Ovary (tissue), 9 donors: Measurements from ENCODE around the gene IL12RB2. TPM values are rescaled to one million over a fixed set of nuclear protein-coding genes. Genes with fewer than 3 reads are reported as not detected.
"Not testable (repeated sequence)": the region's sequence is repeated elsewhere in the genome, so short reads cannot be mapped to it uniquely, and the experiment has no call there.

Experiments
- DNase-seq, 5 donors: peaks; one replicate each; pipeline ENCODE4 v3.0.0-alpha.2; 2019 to 2020
- H3K27ac ChIP-seq, 2 donors: fragments of 200-600 bp; one replicate each; pipeline versions ENCODE4 v1.5.1 to v1.8.0; 2019 to 2022
- H3K27me3 ChIP-seq: fragments of 200-600 bp; one replicate; pipeline ENCODE4 v1.8.0; 2022
- H3K36me3 ChIP-seq: fragments of 200-600 bp; sonication (generic); one replicate; pipeline ENCODE4 v1.5.1; 2019
- H3K4me1 ChIP-seq: one replicate; pipeline ENCODE4 v1.8.1; 2013; ENCODE audit warnings: mild to moderate bottlenecking, moderate library complexity; ENCODE audit not compliant: insufficient read depth
- H3K4me3 ChIP-seq: fragments of 200-600 bp; sonication (generic); one replicate; pipeline ENCODE4 v1.5.1; 2017
- H3K9me3 ChIP-seq, 2 donors: fragments of 200-600 bp in 1 of 2; sonication (generic) in 1 of 2; one replicate each; pipeline versions ENCODE4 v1.5.1 to v1.8.1; 2013 to 2019; ENCODE audit warnings: mild to moderate bottlenecking in 1 of 2, moderate library complexity in 1 of 2
- CTCF ChIP-seq, 3 donors: fragments of 450-650 bp in 2 of 3; fragments of 200-600 bp in 1 of 3; IDR thresholded peaks; one replicate each; pipeline versions ENCODE4 v1.5.1 to v1.8.0; 2016 to 2022; ENCODE audit warnings: antibody characterized with exemption in 3 of 3, mild to moderate bottlenecking in 1 of 3
- EP300 ChIP-seq: sonication (generic); formaldehyde crosslinking; IDR thresholded peaks from one replicate; pipeline ENCODE4 v1.6.1; 2017; ENCODE audit warnings: antibody characterized with exemption
- POLR2A ChIP-seq: fragments of 450-650 bp; IDR thresholded peaks from one replicate; pipeline ENCODE4 v1.6.1; 2017; ENCODE audit warnings: antibody characterized with exemption, mild to moderate bottlenecking, moderate library complexity
- WGBS, 3 donors: extraction: QIAGEN DNeasy Blood & Tissue Kit in 1 of 3; methylation state at CpG; one replicate each; pipeline versions ENCODE4 v1.1.5 to v1.1.7; 2013 to 2017; 5-methylcytosine and 5-hydroxymethylcytosine counted together
- intact Hi-C, 4 donors: fragments of 100-400 bp; cut with DNase I; formaldehyde crosslinking; loops; one replicate each; pipeline versions ENCODE4 v1.11.0 to v1.15.1; 2022 to 2023
- polyA plus RNA-seq, 2 donors: library from polyadenylated mRNA; stranded (reverse); fragments of 200-250 nt in 1 of 2; fragments of 350-450 nt in 1 of 2; fragmentation: Illumina TruSeq in 1 of 2; extraction: RNeasy Lipid Tissue Mini Kit (QIAGEN cat#74804) in 1 of 2; gene quantifications; one replicate each; pipeline ENCODE4 v1.2.3, GENCODE V29; 2013 to 2014
- total RNA-seq, 7 donors: library from RNA; depleted of rRNA in 2 of 7; stranded (reverse); fragments of >200 nt in 2 of 7; fragmentation: NEBNext Ultra II Directional in 3 of 7; extraction: Animal tissue kit (Norgen Biotek cat#: 25700) in 3 of 7; gene quantifications; one replicate each; pipeline versions ENCODE4 v1.1.0 to v1.2.4, GENCODE V29; 2016 to 2023
- donor health status: DM: no; HTN: no; CAD: no; lungs with moderate emphysema.
- donor health status: DM: no; HTN: no; CAD: no.
- donor health status: Bipolar disorder and iron deficiency.
- donor health status: DM: yes; HTN: yes; CAD: no.
- donor health status: DM: no; HTN: no; CAD: no.
- donor health status: DM: yes; HTN: yes; CAD: no.

The IL12RB2 gene
- total and polyA plus RNA-seq, 9 donors, result 0.02 to 1.8 (median 0.61) TPM; not detected in 2

- no peak for DNase-seq
- TF ChIP-seq EP300, result no peak
- TF ChIP-seq CTCF (IDR thresholded peaks at IDR 0.05), result no peak
- TF ChIP-seq POLR2A, result no peak
- no peak overlapping the region for H3K27ac ChIP-seq
- WGBS, 3 donors, result 76 to 86% (median 79%) methylated on average over 5 of the region's 5 CpGs
- no peaks in the 10 kb centered on the region for H3K9me3 ChIP-seq
- H3K4me3 ChIP-seq, result no peak overlapping the region
- intact Hi-C loops, result no loop called here
- H3K4me1 ChIP-seq, result peaks cover 3% of the 10 kb centered on the region
- no peaks in the 10 kb centered on the region for H3K27me3 ChIP-seq
- H3K36me3 ChIP-seq, result no peaks in the 10 kb centered on the region
Observed at GRCh38 chr1:67404212-67404620, 96.5 kb downstream of the IL12RB2 start.

- H3K9me3 ChIP-seq, result no peaks in the 10 kb centered on the region
- TF ChIP-seq EP300 (no peak), POLR2A (no peak), CTCF (IDR thresholded peaks at IDR 0.05) (no peak)
- no peaks in the 10 kb centered on the region for H3K36me3 ChIP-seq
- DNase-seq, result no peak
- H3K27ac ChIP-seq, result no peak overlapping the region
- 50 to 60% (median 53%) methylated on average over 3 of the region's 3 CpGs for WGBS, 3 donors
- peaks cover 3% of the 10 kb centered on the region for H3K4me1 ChIP-seq
- no peak overlapping the region for H3K4me3 ChIP-seq
- intact Hi-C loops, result no loop called here
- H3K27me3 ChIP-seq, result no peaks in the 10 kb centered on the region
Observed at GRCh38 chr1:67405473-67406245, 98.0 kb downstream of the IL12RB2 start.

GRCh38 chr1:67407498-67407897, 99.8 kb downstream of the IL12RB2 start:
- intact Hi-C loops, result no loop called here
- 12 to 18% (median 15%) methylated on average over 5 of the region's 5 CpGs for WGBS, 3 donors
- H3K36me3 ChIP-seq, result no peaks in the 10 kb centered on the region
- no peaks in the 10 kb centered on the region for H3K27me3 ChIP-seq
- H3K4me3 ChIP-seq, result no peak overlapping the region
- H3K27ac ChIP-seq, result no peak overlapping the region
- H3K4me1 ChIP-seq, result peaks cover 3% of the 10 kb centered on the region
- DNase-seq, result no peak
- TF ChIP-seq EP300 (no peak), CTCF (IDR thresholded peaks at IDR 0.05) (no peak), POLR2A (no peak)
- no peaks in the 10 kb centered on the region for H3K9me3 ChIP-seq

- no peak for DNase-seq
- TF ChIP-seq POLR2A, result no peak
- no peak for TF ChIP-seq CTCF (IDR thresholded peaks at IDR 0.05)
- TF ChIP-seq EP300, result no peak
- Histone ChIP-seq H3K4me3 (no peak overlapping the region), H3K9me3 (no peaks in the 10 kb centered on the region), H3K27ac (no peak overlapping the region), H3K4me1 (peaks cover 3% of the 10 kb centered on the region), H3K27me3 (no peaks in the 10 kb centered on the region), H3K36me3 (no peaks in the 10 kb centered on the region)
- intact Hi-C loops, result no loop called here
- 68 to 81% (median 78%) methylated on average over 1 of the region's 1 CpG for WGBS, 3 donors
Observed at GRCh38 chr1:67408148-67408547, 100.5 kb downstream of the IL12RB2 start.

- H3K36me3 ChIP-seq, H3K4me1 ChIP-seq, H3K27ac ChIP-seq, H3K4me3 ChIP-seq, intact Hi-C loops, DNase-seq, H3K9me3 ChIP-seq, H3K27me3 ChIP-seq: not testable (repeated sequence)
- WGBS, 3 donors, result 65 to 72% (median 71%) methylated on average over 2 of the region's 2 CpGs
Observed at GRCh38 chr1:67413101-67413500, 105.4 kb downstream of the IL12RB2 start.
